ENCODE data around the gene NUP210L. TPM values are rescaled to one million over a fixed set of nuclear protein-coding genes. Genes with fewer than 3 reads are reported as not detected.

NUP210L gene
- total RNA-seq, 1 donor from 2014 or later, result 0.22 TPM

- intact Hi-C loops (cut with micrococcal nuclease), result no loop called here
- no peaks in the 10 kb centered on the region for H3K9me3 Mint-ChIP-seq
- ATAC-seq (ENCODE audit: low read depth), result no peak
- no peak overlapping the region for H3K27ac Mint-ChIP-seq
- POLR2A ChIA-PET, result interaction anchor here (1.4 to 1.5 kb wide), 2 partner anchors 10 to 28 kb away, joined by 4 to 5 read pairs; a partner anchor contains a TSS
- H3K4me3 Mint-ChIP-seq, result no peak overlapping the region
- no peak for TF ChIP-seq CTCF (IDR thresholded peaks at IDR 0.05)
- CTCF ChIA-PET, result interaction anchor here (1.2 kb wide), 1 partner anchor 79 kb away, joined by 4 read pairs; the partner anchor contains the start of gene HAX1
- no peaks in the 10 kb centered on the region for H3K4me1 Mint-ChIP-seq
- peaks cover 15% of the 10 kb centered on the region for H3K27me3 Mint-ChIP-seq
- no peaks in the 10 kb centered on the region for H3K36me3 Mint-ChIP-seq (ENCODE audit: low read depth)
- DNase-seq, result no peak
Observed at GRCh38 chr1:154192476-154192875, 37.6 kb upstream of the NUP210L start.

GRCh38 chr1:154191990-154192461 is 37.2 kb upstream of the NUP210L start, which contains the start of gene TPM3:
Gene TPM3, minus strand, starts transcription at chr1:154192100. Its CDS starts 82 bp downstream, at chr1:154192018.
- no peak for DNase-seq
- Mint-ChIP-seq H3K9me3 (no peaks in the 10 kb centered on the region), H3K4me1 (no peaks in the 10 kb centered on the region), H3K27ac (no peak within 1 kb of the TSS), H3K27me3 (peaks cover 15% of the 10 kb centered on the region), H3K36me3 (ENCODE audit: low read depth) (no peaks in the 10 kb centered on the region), H3K4me3 (no peak within 1 kb of the TSS)
- ChIA-PET CTCF (interaction anchor here (1.2 kb wide), 1 partner anchor 80 kb away, joined by 4 read pairs; the partner anchor contains the start of gene HAX1), POLR2A (interaction anchor here (1.1 to 1.5 kb wide), 2 partner anchors 9 to 12 kb away, joined by 3 to 5 read pairs; no protein-coding TSS in a partner anchor)
- TF ChIP-seq CTCF (IDR thresholded peaks at IDR 0.05), result no peak
- peak; percentile 37 for ATAC-seq (ENCODE audit: low read depth)
- intact Hi-C loops (cut with micrococcal nuclease), result no loop called here

- intact Hi-C loops (cut with micrococcal nuclease), result no loop called here
- ChIA-PET POLR2A (interaction anchor here (0.9 kb wide), 1 partner anchor 9 kb away, joined by 3 read pairs; no protein-coding TSS in a partner anchor), CTCF (no interaction called here)
- Mint-ChIP-seq H3K27ac (no peak overlapping the region), H3K27me3 (peaks cover 17% of the 10 kb centered on the region), H3K9me3 (no peaks in the 10 kb centered on the region), H3K36me3 (ENCODE audit: low read depth) (no peaks in the 10 kb centered on the region), H3K4me3 (no peak overlapping the region), H3K4me1 (no peaks in the 10 kb centered on the region)
- no peak for ATAC-seq (ENCODE audit: low read depth)
- DNase-seq, result no peak
- TF ChIP-seq CTCF (IDR thresholded peaks at IDR 0.05), result no peak
Observed at GRCh38 chr1:154190550-154190949, 35.7 kb upstream of the NUP210L start.

GRCh38 chr1:154186852-154187501 is 32.1 kb upstream of the NUP210L start:
- intact Hi-C loops (cut with micrococcal nuclease), result loop anchor here (1.0 to 10.0 kb wide), 2 partner anchors 148 to 392 kb away; no protein-coding TSS in a partner anchor
- peaks cover 12% of the 10 kb centered on the region for H3K4me1 Mint-ChIP-seq
- H3K36me3 Mint-ChIP-seq (ENCODE audit: low read depth), result peaks cover 11% of the 10 kb centered on the region
- ATAC-seq (ENCODE audit: low read depth), result no peak
- no peak for DNase-seq
- no peaks in the 10 kb centered on the region for H3K9me3 Mint-ChIP-seq
- POLR2A ChIA-PET, result interaction anchor here (0.6 kb wide), 1 partner anchor 187 kb away, joined by 3 read pairs; no protein-coding TSS in a partner anchor
- CTCF ChIA-PET, result interaction anchor here (1.3 kb wide), 1 partner anchor 11 kb away, joined by 5 read pairs; no protein-coding TSS in a partner anchor
- no peak overlapping the region for H3K27ac Mint-ChIP-seq
- no peak overlapping the region for H3K4me3 Mint-ChIP-seq
- TF ChIP-seq CTCF (IDR thresholded peaks at IDR 0.05), result no peak
- peaks cover 7% of the 10 kb centered on the region for H3K27me3 Mint-ChIP-seq

GRCh38 chr1:154186177-154186576 is 31.3 kb upstream of the NUP210L start:
- TF ChIP-seq CTCF (IDR thresholded peaks at IDR 0.05), result no peak
- peaks cover 6% of the 10 kb centered on the region for H3K27me3 Mint-ChIP-seq
- no peaks in the 10 kb centered on the region for H3K9me3 Mint-ChIP-seq
- ATAC-seq (ENCODE audit: low read depth) (no peak), DNase-seq (peak; percentile 23)
- H3K4me3 Mint-ChIP-seq, result peak overlapping the region; percentile 19
- H3K27ac Mint-ChIP-seq, result no peak overlapping the region
- H3K36me3 Mint-ChIP-seq (ENCODE audit: low read depth), result peaks cover 16% of the 10 kb centered on the region
- intact Hi-C loops (cut with micrococcal nuclease), result loop anchor here (1.0 to 10.0 kb wide), 2 partner anchors 149 to 391 kb away; no protein-coding TSS in a partner anchor
- CTCF ChIA-PET, result no interaction called here
- POLR2A ChIA-PET, result no interaction called here
- H3K4me1 Mint-ChIP-seq, result peaks cover 20% of the 10 kb centered on the region

Measured in activated B cell treated with CpG ODN at 0.5 μM for 24 hours (primary cell).